ENCODE results near the gene LAGE3. TPM values are rescaled to one million over a fixed set of nuclear protein-coding genes. Genes with fewer than 3 reads are reported as not detected.

Gene LAGE3
- total RNA-seq, 1 experiment from 2014 or later: 32.3 TPM

DNA sequence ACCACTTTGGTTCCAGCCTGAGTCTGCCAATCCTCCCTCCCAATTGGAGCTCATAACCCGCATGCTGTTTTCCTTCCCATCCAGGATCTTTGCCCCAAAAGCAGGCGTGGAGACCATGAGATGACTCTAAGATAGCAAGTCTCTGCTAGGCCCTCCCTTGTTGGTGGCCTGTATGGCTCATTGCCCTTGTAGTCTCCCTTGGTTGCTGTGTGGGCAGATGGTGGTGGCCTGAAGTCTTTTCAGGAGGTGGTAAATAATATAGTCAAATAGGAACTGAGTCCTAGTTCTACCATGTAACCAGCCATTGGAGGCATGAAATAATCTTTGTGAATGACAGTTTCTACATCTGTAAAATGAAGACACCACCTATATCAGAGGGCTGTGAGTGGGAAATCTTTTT, 49.4 kb downstream of the LAGE3 start:
- DNase-seq (ENCODE audit: low read depth): no peak
- in situ Hi-C loops (cut with HindIII; ENCODE audit: low pct_unique_long_range_greater_than_20kb, low sequenced_read_pairs): no loop called here

- DNase-seq (ENCODE audit: low read depth): peak; percentile 88
- in situ Hi-C loops (cut with HindIII; ENCODE audit: low pct_unique_long_range_greater_than_20kb, low sequenced_read_pairs): no loop called here
Observed at GRCh38 chrX:154428176-154429171, 50.6 kb downstream of the LAGE3 start, which contains the start of gene ATP6AP1. Gene ATP6AP1 (plus strand): TSS chrX:154428677. CDS start chrX:154428693, 16 bp downstream.

Other genes with a start within 250 kb of the LAGE3 start
- gene OPN1MW3, start 221.7 kb downstream of the LAGE3 start, total RNA-seq (2014; rRNA removed; shearing (Covaris generic); ENCODE audit: low replicate concordance): not detected in 2 replicates
- not detected in 2 replicates for gene TEX28, start 184.2 kb downstream of the LAGE3 start, total RNA-seq (2014; rRNA removed; shearing (Covaris generic); ENCODE audit: low replicate concordance)
- 0.37 and 0.64 TPM in 2 replicates for gene TKTL1, start 183.5 kb downstream of the LAGE3 start, total RNA-seq (2014; rRNA removed; shearing (Covaris generic); ENCODE audit: low replicate concordance)
- 1,120 and 1,164 TPM in 2 replicates for gene FLNA, start 104.6 kb downstream of the LAGE3 start, total RNA-seq (2014; rRNA removed; shearing (Covaris generic); ENCODE audit: low replicate concordance)
- gene EMD, start 100.0 kb downstream of the LAGE3 start, total RNA-seq (2014; rRNA removed; shearing (Covaris generic); ENCODE audit: low replicate concordance): 32.0 and 48.7 TPM in 2 replicates
- gene RPL10, start 80.9 kb downstream of the LAGE3 start, total RNA-seq (2014; rRNA removed; shearing (Covaris generic); ENCODE audit: low replicate concordance): 2,876 and 3,155 TPM in 2 replicates
- gene DNASE1L1, start 70.0 kb downstream of the LAGE3 start, total RNA-seq (2014; rRNA removed; shearing (Covaris generic); ENCODE audit: low replicate concordance): 40.3 and 46.1 TPM in 2 replicates
- gene TAFAZZIN, start 67.7 kb downstream of the LAGE3 start, total RNA-seq (2014; rRNA removed; shearing (Covaris generic); ENCODE audit: low replicate concordance): 38.4 and 68.0 TPM in 2 replicates
- 29.2 and 46.6 TPM in 2 replicates for gene ATP6AP1, start 50.6 kb downstream of the LAGE3 start, total RNA-seq (2014; rRNA removed; shearing (Covaris generic); ENCODE audit: low replicate concordance)
- gene GDI1, start 42.1 kb downstream of the LAGE3 start, total RNA-seq (2014; rRNA removed; shearing (Covaris generic); ENCODE audit: low replicate concordance): 58.6 and 91.2 TPM in 2 replicates
- 62.3 and 77.1 TPM in 2 replicates for gene FAM50A, start 35.1 kb downstream of the LAGE3 start, total RNA-seq (2014; rRNA removed; shearing (Covaris generic); ENCODE audit: low replicate concordance)
- 2.2 and 2.7 TPM in 2 replicates for gene PLXNA3, start 21.0 kb downstream of the LAGE3 start, total RNA-seq (2014; rRNA removed; shearing (Covaris generic); ENCODE audit: low replicate concordance)
- 109 and 110 TPM in 2 replicates for gene UBL4A, start 7.3 kb upstream of the LAGE3 start, total RNA-seq (2014; rRNA removed; shearing (Covaris generic); ENCODE audit: low replicate concordance)
- 14.0 and 21.5 TPM in 2 replicates for gene SLC10A3, start 11.3 kb upstream of the LAGE3 start, total RNA-seq (2014; rRNA removed; shearing (Covaris generic); ENCODE audit: low replicate concordance)
- 32.5 and 47.1 TPM in 2 replicates for gene FAM3A, start 37.0 kb upstream of the LAGE3 start, total RNA-seq (2014; rRNA removed; shearing (Covaris generic); ENCODE audit: low replicate concordance)
- gene G6PD, start 67.6 kb upstream of the LAGE3 start, total RNA-seq (2014; rRNA removed; shearing (Covaris generic); ENCODE audit: low replicate concordance): 600 and 665 TPM in 2 replicates
- 32.9 and 49.8 TPM in 2 replicates for gene IKBKG, start 68.3 kb upstream of the LAGE3 start, total RNA-seq (2014; rRNA removed; shearing (Covaris generic); ENCODE audit: low replicate concordance)
- gene CTAG1A, start 105.9 kb upstream of the LAGE3 start, total RNA-seq (2014; rRNA removed; shearing (Covaris generic); ENCODE audit: low replicate concordance): not detected in 2 replicates
- not detected in 2 replicates for gene CTAG1B, start 140.0 kb upstream of the LAGE3 start, total RNA-seq (2014; rRNA removed; shearing (Covaris generic); ENCODE audit: low replicate concordance)
- gene CTAG2, start 174.3 kb upstream of the LAGE3 start, total RNA-seq (2014; rRNA removed; shearing (Covaris generic); ENCODE audit: low replicate concordance): not detected in 2 replicates